HG03280 (cell line): ENCODE data around the gene GTSE1.

Experiments
- ATAC-seq: cut with Tn5 transposase; IDR thresholded peaks from one replicate; pipeline ENCODE4 v1.9.1; 2021; ENCODE audit warnings: mild to moderate bottlenecking, moderate library complexity; ENCODE audit not compliant: unreplicated experiment

Gene GTSE1

GRCh38 chr22:46363611-46364321 lies 67.1 kb downstream of the GTSE1 start:
- ATAC-seq, result no peak

GRCh38 chr22:46364341-46365165 lies 67.9 kb downstream of the GTSE1 start:
- no peak for ATAC-seq

GRCh38 chr22:46365166-46365624 lies 68.5 kb downstream of the GTSE1 start:
- ATAC-seq, result no peak

GRCh38 chr22:46366327-46366731 lies 69.7 kb downstream of the GTSE1 start:
- no peak for ATAC-seq

GRCh38 chr22:46366801-46367706 lies 70.4 kb downstream of the GTSE1 start:
- ATAC-seq, result no peak

- no peak for ATAC-seq
Measured at GRCh38 chr22:46367707-46368191, 71.1 kb downstream of the GTSE1 start.

GRCh38 chr22:46368422-46368821 lies 71.8 kb downstream of the GTSE1 start:
- ATAC-seq, result no peak

GRCh38 chr22:46368871-46369715 lies 72.4 kb downstream of the GTSE1 start:
- no peak for ATAC-seq

- ATAC-seq, result no peak
Measured at GRCh38 chr22:46369716-46370583, 73.3 kb downstream of the GTSE1 start.

GRCh38 chr22:46370584-46371291 lies 74.1 kb downstream of the GTSE1 start:
- no peak for ATAC-seq

GRCh38 chr22:46371623-46372226 lies 75.1 kb downstream of the GTSE1 start:
- no peak for ATAC-seq

GRCh38 chr22:46372686-46373085 lies 76.0 kb downstream of the GTSE1 start:
- ATAC-seq, result no peak

- no peak for ATAC-seq
Measured at GRCh38 chr22:46373159-46373558, 76.5 kb downstream of the GTSE1 start.

- no peak for ATAC-seq
Measured at GRCh38 chr22:46373921-46374662, 77.4 kb downstream of the GTSE1 start.

GRCh38 chr22:46374663-46375474 lies 78.2 kb downstream of the GTSE1 start:
- ATAC-seq, result no peak

GRCh38 chr22:46376111-46376510 lies 79.4 kb downstream of the GTSE1 start:
- ATAC-seq, result no peak
